ENCODE data around the gene RERE. TPM values are rescaled to one million over a fixed set of nuclear protein-coding genes. Genes with fewer than 3 reads are reported as not detected.
A peak's percentile ranks its signal among the peaks of the same experiment; 100 is the strongest.

The RERE gene
- total RNA-seq, 1 experiment from 2014 or later, result 73.4 TPM

DNA sequence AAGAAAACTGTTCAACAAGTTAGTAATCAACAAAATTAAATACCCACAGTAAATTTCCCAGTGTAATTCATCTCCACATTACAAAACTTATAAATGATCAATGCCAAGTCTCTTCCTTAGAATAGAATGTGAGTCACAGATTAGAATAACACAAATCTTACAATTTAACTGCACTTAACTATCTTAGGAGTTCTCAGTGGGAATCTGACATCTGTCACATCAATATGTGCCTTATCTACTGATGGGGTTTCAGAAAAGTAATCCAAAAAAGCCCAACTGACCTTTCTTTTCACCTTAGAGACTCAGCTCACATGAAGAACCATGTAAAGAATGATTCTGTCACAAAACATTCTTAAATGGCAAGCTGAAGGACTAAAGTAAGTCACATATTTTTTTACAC is 141.4 kb downstream of the RERE start:
- Histone ChIP-seq H4K20me1 (ENCODE audit: insufficient read depth) (peaks cover 13% of the 10 kb centered on the region), H3K27me3 (ENCODE audit: insufficient read depth, low read depth) (no peaks in the 10 kb centered on the region), H3K4me2 (no peak overlapping the region), H3F3A (ENCODE audit: insufficient read depth, low read depth) (no peaks in the 10 kb centered on the region; the same call in 1 of the 2 replicates), H3K4me1 (replicated peaks; ENCODE audit: insufficient read depth) (peaks cover 10% of the 10 kb centered on the region), H3K27ac (no peak overlapping the region), H2AFZ (no peak overlapping the region), H3K79me2 (ENCODE audit: low read depth) (peaks cover 84% of the 10 kb centered on the region), H3K36me3 (ENCODE audit: low read depth) (no peaks in the 10 kb centered on the region), H3K9me3 (ENCODE audit: insufficient read depth, low read depth) (no peaks in the 10 kb centered on the region), H3K9me2 (ENCODE audit: insufficient read depth) (no peaks in the 10 kb centered on the region), H3K4me3 (no peak overlapping the region)
- intact Hi-C loops (cut with micrococcal nuclease; ENCODE audit: unreplicated experiment), result no loop called here
- POLR2A ChIA-PET (ENCODE audit: unreplicated experiment), result no interaction called here
- no peak for DNase-seq
- BruUV-seq (replicated peaks), result no TSS peak
- no peak for TF ChIP-seq EZH2 (IDR thresholded peaks at IDR 0.05; ENCODE audit: low read depth)
- TF ChIP-seq, protein P1, sequence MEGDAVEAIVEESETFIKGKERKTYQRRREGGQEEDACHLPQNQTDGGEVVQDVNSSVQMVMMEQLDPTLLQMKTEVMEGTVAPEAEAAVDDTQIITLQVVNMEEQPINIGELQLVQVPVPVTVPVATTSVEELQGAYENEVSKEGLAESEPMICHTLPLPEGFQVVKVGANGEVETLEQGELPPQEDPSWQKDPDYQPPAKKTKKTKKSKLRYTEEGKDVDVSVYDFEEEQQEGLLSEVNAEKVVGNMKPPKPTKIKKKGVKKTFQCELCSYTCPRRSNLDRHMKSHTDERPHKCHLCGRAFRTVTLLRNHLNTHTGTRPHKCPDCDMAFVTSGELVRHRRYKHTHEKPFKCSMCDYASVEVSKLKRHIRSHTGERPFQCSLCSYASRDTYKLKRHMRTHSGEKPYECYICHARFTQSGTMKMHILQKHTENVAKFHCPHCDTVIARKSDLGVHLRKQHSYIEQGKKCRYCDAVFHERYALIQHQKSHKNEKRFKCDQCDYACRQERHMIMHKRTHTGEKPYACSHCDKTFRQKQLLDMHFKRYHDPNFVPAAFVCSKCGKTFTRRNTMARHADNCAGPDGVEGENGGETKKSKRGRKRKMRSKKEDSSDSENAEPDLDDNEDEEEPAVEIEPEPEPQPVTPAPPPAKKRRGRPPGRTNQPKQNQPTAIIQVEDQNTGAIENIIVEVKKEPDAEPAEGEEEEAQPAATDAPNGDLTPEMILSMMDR (conservative IDR thresholded peaks at IDR 0.05), result no peak
- CTCF ChIA-PET, result no interaction called here

DNA sequence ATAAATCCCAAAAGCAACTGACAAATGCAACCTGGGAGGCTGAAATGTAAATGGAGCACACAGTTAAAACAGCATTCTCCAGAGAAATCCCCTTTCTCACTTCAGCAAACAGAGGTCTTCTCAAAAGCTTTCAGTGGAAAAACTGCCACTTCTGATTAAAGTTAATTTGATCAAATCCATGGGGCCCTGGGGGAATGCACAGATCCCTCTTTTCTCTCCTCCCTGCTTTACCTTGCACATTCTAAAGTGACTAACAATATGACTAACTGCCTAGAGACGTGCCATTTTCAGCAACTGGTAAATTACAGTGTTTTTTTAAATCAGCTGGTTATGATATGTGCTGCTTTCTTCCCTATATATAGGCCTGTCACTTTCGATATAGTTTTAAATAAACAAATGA is 142.5 kb downstream of the RERE start:
- no peak overlapping the region for H2AFZ ChIP-seq
- H4K20me1 ChIP-seq (ENCODE audit: insufficient read depth), result peaks cover 23% of the 10 kb centered on the region
- CTCF ChIA-PET, result no interaction called here
- no peak overlapping the region for H3K27ac ChIP-seq
- H3K9me3 ChIP-seq (ENCODE audit: insufficient read depth, low read depth), result no peaks in the 10 kb centered on the region
- H3F3A ChIP-seq (ENCODE audit: insufficient read depth, low read depth), result peaks cover 3% of the 10 kb centered on the region; the same call in 1 of the 2 replicates
- peak in 1 of 2 experiments; percentile 39 for DNase-seq
- no TSS peak for BruUV-seq (replicated peaks)
- POLR2A ChIA-PET (ENCODE audit: unreplicated experiment), result no interaction called here
- no peaks in the 10 kb centered on the region for H3K27me3 ChIP-seq (ENCODE audit: insufficient read depth, low read depth)
- intact Hi-C loops (cut with micrococcal nuclease; ENCODE audit: unreplicated experiment), result no loop called here
- H3K4me2 ChIP-seq, result no peak overlapping the region
- peaks cover 12% of the 10 kb centered on the region for H3K4me1 ChIP-seq (replicated peaks; ENCODE audit: insufficient read depth)
- H3K79me2 ChIP-seq (ENCODE audit: low read depth), result peaks cover 84% of the 10 kb centered on the region
- TF ChIP-seq, protein P1 (conservative IDR thresholded peaks at IDR 0.05), result no peak
- no peak for TF ChIP-seq EZH2 (IDR thresholded peaks at IDR 0.05; ENCODE audit: low read depth)
- H3K36me3 ChIP-seq (ENCODE audit: low read depth), result no peaks in the 10 kb centered on the region
- no peaks in the 10 kb centered on the region for H3K9me2 ChIP-seq (ENCODE audit: insufficient read depth)
- H3K4me3 ChIP-seq, result no peak overlapping the region

DNA sequence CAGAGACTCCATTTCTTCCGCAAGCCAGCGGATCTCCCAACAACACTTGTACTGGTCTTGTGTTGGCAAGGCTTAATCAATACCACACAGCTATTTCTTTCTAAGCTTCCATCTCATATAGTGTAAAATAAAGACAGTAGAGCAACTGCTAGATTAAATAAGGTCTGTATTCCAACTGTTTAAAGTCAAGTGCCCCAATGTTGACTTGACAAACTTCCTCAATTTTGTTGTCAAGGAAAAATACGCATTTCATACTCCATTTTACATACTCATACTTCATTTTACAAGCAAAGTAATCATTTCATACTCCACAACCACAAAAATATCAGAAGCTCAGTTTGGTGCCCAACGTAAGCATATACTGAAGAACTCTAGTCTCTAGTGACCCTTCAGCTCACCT is 143.0 kb downstream of the RERE start:
- peaks cover 26% of the 10 kb centered on the region for H4K20me1 ChIP-seq (ENCODE audit: insufficient read depth)
- no peaks in the 10 kb centered on the region for H3K9me3 ChIP-seq (ENCODE audit: insufficient read depth, low read depth)
- no peak for DNase-seq
- H3K4me1 ChIP-seq (replicated peaks; ENCODE audit: insufficient read depth), result 0 out of 2 replicates have a peak, but pooled peaks cover 7% of the 10 kb centered on the region
- ChIA-PET CTCF (no interaction called here), POLR2A (ENCODE audit: unreplicated experiment) (no interaction called here)
- peaks cover 84% of the 10 kb centered on the region for H3K79me2 ChIP-seq (ENCODE audit: low read depth)
- no peak overlapping the region for H2AFZ ChIP-seq
- H3K27ac ChIP-seq, result no peak overlapping the region
- intact Hi-C loops (cut with micrococcal nuclease; ENCODE audit: unreplicated experiment), result no loop called here
- H3K4me2 ChIP-seq, result no peak overlapping the region
- H3K27me3 ChIP-seq (ENCODE audit: insufficient read depth, low read depth), result no peaks in the 10 kb centered on the region
- no peak overlapping the region for H3K4me3 ChIP-seq
- no TSS peak for BruUV-seq (replicated peaks)
- no peaks in the 10 kb centered on the region for H3K9me2 ChIP-seq (ENCODE audit: insufficient read depth)
- TF ChIP-seq EZH2 (IDR thresholded peaks at IDR 0.05; ENCODE audit: low read depth), result no peak
- TF ChIP-seq, protein P1 (conservative IDR thresholded peaks at IDR 0.05), result no peak
- H3K36me3 ChIP-seq (ENCODE audit: low read depth), result no peaks in the 10 kb centered on the region
- peaks cover 3% of the 10 kb centered on the region; the same call in 1 of the 2 replicates for H3F3A ChIP-seq (ENCODE audit: insufficient read depth, low read depth)

Measured in PC-9 (cell line).